Measurements from ENCODE around the gene LRMDA. TPM values are rescaled to one million over a fixed set of nuclear protein-coding genes. Genes with fewer than 3 reads are reported as not detected.

The LRMDA gene
- total RNA-seq, 1 donor from 2014 or later: 22.3 TPM

- intact Hi-C loops (cut with DNase I): no loop called here
- DNase-seq (ENCODE audit: missing footprints) (no peak), ATAC-seq (no peak)
Observed at GRCh38 chr10:75894761-75895160, 463.3 kb downstream of the LRMDA start.

- DNase-seq (ENCODE audit: missing footprints) (no peak), ATAC-seq (no peak)
- intact Hi-C loops (cut with DNase I): no loop called here
Observed at GRCh38 chr10:75895259-75895658, 463.8 kb downstream of the LRMDA start.

- ATAC-seq (no peak), DNase-seq (ENCODE audit: missing footprints) (no peak)
- intact Hi-C loops (cut with DNase I): loop anchor here (10.0 kb wide), 1 partner anchor 645 kb away; no protein-coding TSS in a partner anchor
Observed at GRCh38 chr10:75899816-75900390, 468.5 kb downstream of the LRMDA start.

GRCh38 chr10:75902816-75903215 is 471.4 kb downstream of the LRMDA start:
- ATAC-seq: no peak
- intact Hi-C loops (cut with DNase I): loop anchor here (10.0 kb wide), 1 partner anchor 642 kb away; no protein-coding TSS in a partner anchor
- no peak for DNase-seq (ENCODE audit: missing footprints)

GRCh38 chr10:75904499-75905283 is 473.3 kb downstream of the LRMDA start:
- DNase-seq (ENCODE audit: missing footprints) (no peak), ATAC-seq (no peak)
- intact Hi-C loops (cut with DNase I): loop anchor here (10.0 kb wide), 1 partner anchor 640 kb away; no protein-coding TSS in a partner anchor

- DNase-seq (ENCODE audit: missing footprints) (no peak), ATAC-seq (no peak)
- intact Hi-C loops (cut with DNase I): loop anchor here (10.0 kb wide), 1 partner anchor 639 kb away; no protein-coding TSS in a partner anchor
Observed at GRCh38 chr10:75905490-75905889, 474.1 kb downstream of the LRMDA start.

GRCh38 chr10:75910032-75910431 is 478.6 kb downstream of the LRMDA start:
- DNase-seq (ENCODE audit: missing footprints) (no peak), ATAC-seq (no peak)

GRCh38 chr10:75911426-75911825 is 480.0 kb downstream of the LRMDA start:
- no peak for ATAC-seq
- no peak for DNase-seq (ENCODE audit: missing footprints)
- intact Hi-C loops (cut with DNase I): loop anchor here (10.0 kb wide), 2 partner anchors 123 to 317 kb away; no protein-coding TSS in a partner anchor

More at GRCh38 chr10:75910032-75910431, 478.6 kb downstream of the LRMDA start:
- intact Hi-C loops (cut with DNase I): loop anchor here (10.0 kb wide), 2 partner anchors 125 to 315 kb away; no protein-coding TSS in a partner anchor

- DNase-seq (ENCODE audit: missing footprints) (no peak), ATAC-seq (no peak)
- intact Hi-C loops (cut with DNase I): loop anchor here (10.0 kb wide), 2 partner anchors 118 to 322 kb away; no protein-coding TSS in a partner anchor
Observed at GRCh38 chr10:75916906-75917305, 485.5 kb downstream of the LRMDA start.

GRCh38 chr10:75919913-75920312 is 488.5 kb downstream of the LRMDA start:
- peak; percentile 80 for ATAC-seq
- intact Hi-C loops (cut with DNase I): loop anchor here (10.0 kb wide), 2 partner anchors 115 to 325 kb away; no protein-coding TSS in a partner anchor
- DNase-seq (ENCODE audit: missing footprints): no peak

- intact Hi-C loops (cut with DNase I): no loop called here
- no peak for ATAC-seq
- DNase-seq (ENCODE audit: missing footprints): no peak
Observed at GRCh38 chr10:75922435-75922834, 491.0 kb downstream of the LRMDA start.

- DNase-seq (ENCODE audit: missing footprints) (no peak), ATAC-seq (no peak)
- intact Hi-C loops (cut with DNase I): no loop called here
Observed at GRCh38 chr10:75924309-75924902, 493.0 kb downstream of the LRMDA start.

- ATAC-seq (no peak), DNase-seq (ENCODE audit: missing footprints) (no peak)
- intact Hi-C loops (cut with DNase I): no loop called here
Observed at GRCh38 chr10:75925999-75926398, 494.6 kb downstream of the LRMDA start.

GRCh38 chr10:75926763-75927162 is 495.3 kb downstream of the LRMDA start:
- intact Hi-C loops (cut with DNase I): no loop called here
- DNase-seq (ENCODE audit: missing footprints) (no peak), ATAC-seq (no peak)

- no peak for DNase-seq (ENCODE audit: missing footprints)
- intact Hi-C loops (cut with DNase I): no loop called here
- ATAC-seq: no peak
Observed at GRCh38 chr10:75928231-75928630, 496.8 kb downstream of the LRMDA start.

GRCh38 chr10:75929630-75930161 is 498.3 kb downstream of the LRMDA start:
- no peak for DNase-seq (ENCODE audit: missing footprints)
- intact Hi-C loops (cut with DNase I): no loop called here
- no peak for ATAC-seq

GRCh38 chr10:75932921-75933320 is 501.5 kb downstream of the LRMDA start:
- ATAC-seq (no peak), DNase-seq (ENCODE audit: missing footprints) (no peak)
- intact Hi-C loops (cut with DNase I): no loop called here

- intact Hi-C loops (cut with DNase I): no loop called here
- no peak for DNase-seq (ENCODE audit: missing footprints)
- ATAC-seq: no peak
Observed at GRCh38 chr10:75935240-75935639, 503.8 kb downstream of the LRMDA start.

- DNase-seq (ENCODE audit: missing footprints) (no peak), ATAC-seq (no peak)
- intact Hi-C loops (cut with DNase I): no loop called here
Observed at GRCh38 chr10:75935650-75936400, 504.4 kb downstream of the LRMDA start.
